ENCODE data around the gene NFIC.
A peak's percentile ranks its signal among the peaks of the same experiment; 100 is the strongest.

DNA sequence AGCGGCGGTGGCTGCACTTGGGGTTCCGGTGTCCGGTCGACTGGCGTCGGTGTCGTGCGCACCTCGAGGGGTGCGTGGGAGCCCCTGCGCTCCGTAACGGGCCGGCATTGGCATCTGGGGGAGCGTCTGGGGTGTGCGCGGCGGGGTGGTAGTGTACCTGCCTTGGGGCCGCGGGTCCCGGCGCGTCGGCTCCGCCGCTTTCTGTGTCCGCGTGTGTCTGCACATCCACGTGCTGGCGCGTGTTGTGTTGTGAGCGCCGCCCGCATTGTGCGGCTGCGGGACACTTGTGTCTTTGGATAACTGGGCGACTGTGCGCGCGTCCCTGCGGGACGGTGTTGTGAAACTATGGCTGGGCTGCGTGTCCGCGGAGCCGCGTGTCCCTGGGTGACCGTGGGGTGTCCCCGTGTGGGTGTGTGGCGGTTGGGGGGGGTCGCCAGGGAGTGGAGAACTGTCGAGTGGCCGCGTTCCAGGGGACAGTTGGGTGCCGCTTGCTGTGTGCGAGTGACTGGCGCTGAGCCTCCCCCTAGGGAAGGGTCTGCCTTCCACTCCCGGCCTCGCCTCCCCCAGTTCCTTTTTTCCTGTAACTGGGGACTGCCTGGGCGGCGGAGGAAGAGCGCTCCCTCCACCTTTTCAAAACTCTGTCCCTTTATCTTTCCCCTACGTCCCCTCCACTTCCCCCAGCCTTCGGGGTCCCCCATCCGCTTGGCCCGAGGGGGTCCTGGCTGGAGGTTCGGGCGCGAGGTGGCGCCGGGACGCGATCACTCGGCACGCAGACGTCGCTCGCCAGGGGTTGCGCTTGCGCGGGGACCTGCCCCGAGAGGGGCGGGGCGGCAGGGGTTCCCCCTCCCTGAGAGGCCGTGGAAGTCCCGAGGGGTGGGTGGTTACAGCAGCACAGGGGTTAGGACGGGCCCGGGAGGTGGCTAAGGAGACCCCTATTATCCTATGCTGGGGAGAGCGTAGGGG, 5.7 kb upstream of the NFIC start:
- TF ChIP-seq EZH2 (IDR thresholded peaks at IDR 0.05) = peak; percentile 98
- TF ChIP-seq, protein P1, sequence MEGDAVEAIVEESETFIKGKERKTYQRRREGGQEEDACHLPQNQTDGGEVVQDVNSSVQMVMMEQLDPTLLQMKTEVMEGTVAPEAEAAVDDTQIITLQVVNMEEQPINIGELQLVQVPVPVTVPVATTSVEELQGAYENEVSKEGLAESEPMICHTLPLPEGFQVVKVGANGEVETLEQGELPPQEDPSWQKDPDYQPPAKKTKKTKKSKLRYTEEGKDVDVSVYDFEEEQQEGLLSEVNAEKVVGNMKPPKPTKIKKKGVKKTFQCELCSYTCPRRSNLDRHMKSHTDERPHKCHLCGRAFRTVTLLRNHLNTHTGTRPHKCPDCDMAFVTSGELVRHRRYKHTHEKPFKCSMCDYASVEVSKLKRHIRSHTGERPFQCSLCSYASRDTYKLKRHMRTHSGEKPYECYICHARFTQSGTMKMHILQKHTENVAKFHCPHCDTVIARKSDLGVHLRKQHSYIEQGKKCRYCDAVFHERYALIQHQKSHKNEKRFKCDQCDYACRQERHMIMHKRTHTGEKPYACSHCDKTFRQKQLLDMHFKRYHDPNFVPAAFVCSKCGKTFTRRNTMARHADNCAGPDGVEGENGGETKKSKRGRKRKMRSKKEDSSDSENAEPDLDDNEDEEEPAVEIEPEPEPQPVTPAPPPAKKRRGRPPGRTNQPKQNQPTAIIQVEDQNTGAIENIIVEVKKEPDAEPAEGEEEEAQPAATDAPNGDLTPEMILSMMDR (IDR thresholded peaks at IDR 0.05) = no peak
- TF ChIP-seq EZH2phosphoT487 (IDR thresholded peaks at IDR 0.05) = peak; percentile 95

All from neural progenitor cell (in vitro differentiated cells).